ENCODE measurements around the gene ADAMTS12. TPM values are rescaled to one million over a fixed set of nuclear protein-coding genes. Genes with fewer than 3 reads are reported as not detected.

Gene ADAMTS12
- total and polyA plus RNA-seq, 10 of the 15 experiments (the other 5 are each of a cell fraction or from before 2014, with no cell fraction given) = 0.11 to 35.8 (median 20.7) TPM

DNA sequence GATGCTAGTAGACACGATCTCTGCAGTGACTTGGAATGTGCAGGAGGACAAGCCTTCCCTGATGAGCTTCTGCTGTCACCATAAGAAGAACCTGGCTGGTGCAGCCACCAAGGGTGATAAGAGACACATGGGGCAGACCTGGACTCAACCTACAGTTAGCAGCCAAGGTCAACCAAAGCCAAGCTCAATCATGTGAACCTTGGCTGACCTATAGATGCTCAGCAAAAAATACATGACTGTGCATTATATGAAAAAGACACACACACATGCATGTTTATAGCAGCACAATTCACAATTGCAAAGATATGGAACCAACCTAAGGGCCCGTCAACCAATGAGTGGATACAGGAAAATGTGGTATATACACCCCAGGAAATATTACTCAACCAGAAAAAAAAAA, 364.1 kb downstream of the ADAMTS12 start (continued):
- TF ChIP-seq MXI1 (IDR thresholded peaks at IDR 0.05; ENCODE audit: low read depth, low read length) = no peak
- TF ChIP-seq NR2C1 (IDR thresholded peaks at IDR 0.05) = no peak
- no peak for TF ChIP-seq PAX5 (IDR thresholded peaks at IDR 0.05; ENCODE audit: borderline replicate concordance, low read depth, low read length)
- TF ChIP-seq, protein P1, sequence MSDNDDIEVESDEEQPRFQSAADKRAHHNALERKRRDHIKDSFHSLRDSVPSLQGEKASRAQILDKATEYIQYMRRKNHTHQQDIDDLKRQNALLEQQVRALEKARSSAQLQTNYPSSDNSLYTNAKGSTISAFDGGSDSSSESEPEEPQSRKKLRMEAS (IDR thresholded peaks at IDR 0.05; ENCODE audit: low read depth, low read length) = no peak
- TF ChIP-seq, protein P2, sequence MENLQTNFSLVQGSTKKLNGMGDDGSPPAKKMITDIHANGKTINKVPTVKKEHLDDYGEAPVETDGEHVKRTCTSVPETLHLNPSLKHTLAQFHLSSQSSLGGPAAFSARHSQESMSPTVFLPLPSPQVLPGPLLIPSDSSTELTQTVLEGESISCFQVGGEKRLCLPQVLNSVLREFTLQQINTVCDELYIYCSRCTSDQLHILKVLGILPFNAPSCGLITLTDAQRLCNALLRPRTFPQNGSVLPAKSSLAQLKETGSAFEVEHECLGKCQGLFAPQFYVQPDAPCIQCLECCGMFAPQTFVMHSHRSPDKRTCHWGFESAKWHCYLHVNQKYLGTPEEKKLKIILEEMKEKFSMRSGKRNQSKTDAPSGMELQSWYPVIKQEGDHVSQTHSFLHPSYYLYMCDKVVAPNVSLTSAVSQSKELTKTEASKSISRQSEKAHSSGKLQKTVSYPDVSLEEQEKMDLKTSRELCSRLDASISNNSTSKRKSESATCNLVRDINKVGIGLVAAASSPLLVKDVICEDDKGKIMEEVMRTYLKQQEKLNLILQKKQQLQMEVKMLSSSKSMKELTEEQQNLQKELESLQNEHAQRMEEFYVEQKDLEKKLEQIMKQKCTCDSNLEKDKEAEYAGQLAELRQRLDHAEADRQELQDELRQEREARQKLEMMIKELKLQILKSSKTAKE (IDR thresholded peaks at IDR 0.05; ENCODE audit: low read depth, poor library complexity, severe bottlenecking) = no peak

DNA sequence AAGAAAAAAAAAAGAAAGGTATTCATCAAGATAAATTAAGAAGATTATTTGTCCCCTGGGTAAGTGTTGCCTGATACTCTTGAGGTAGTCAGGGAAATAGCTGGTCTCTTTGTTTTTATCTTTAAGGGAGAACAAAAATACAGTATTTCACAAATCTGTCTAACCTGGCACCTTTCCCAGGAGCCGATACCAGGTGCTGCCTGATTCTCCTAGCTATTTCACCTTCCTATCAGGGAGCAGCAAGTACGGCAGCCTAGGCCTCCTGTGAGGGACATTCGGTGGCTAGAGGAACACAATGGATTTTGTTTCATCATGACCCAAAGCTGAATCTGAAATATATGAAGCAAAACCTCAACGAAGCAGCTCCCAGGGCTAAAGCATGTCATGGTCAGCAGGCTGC, 365.0 kb downstream of the ADAMTS12 start:
- Histone ChIP-seq H3K9me3 (replicated peaks; ENCODE audit: control insufficient read depth, insufficient read depth, low read length) (no peaks in the 10 kb centered on the region), H2AFZ (ENCODE audit: control insufficient read depth, low read depth, low read length) (no peak overlapping the region), H3K27ac (ENCODE audit: control insufficient read depth, insufficient read depth) (no peak overlapping the region), H3K4me3 (no peak overlapping the region), H3K4me1 (ENCODE audit: control insufficient read depth, insufficient read depth, low read length) (no peaks in the 10 kb centered on the region), H4K20me1 (ENCODE audit: control insufficient read depth, insufficient read depth) (no peaks in the 10 kb centered on the region), H3K27me3 (replicated peaks in 1 of 2; ENCODE audit: control insufficient read depth in 2 of 2, insufficient read depth in 2 of 2, low read length in 1 of 2) (no peaks in the 10 kb centered on the region), H3K79me2 (ENCODE audit: control insufficient read depth, insufficient read depth, low read length) (no peaks in the 10 kb centered on the region), H3K9ac (ENCODE audit: control insufficient read depth, insufficient read depth, low read length) (no peak overlapping the region), H3K36me3 (ENCODE audit: control insufficient read depth in 2 of 2, insufficient read depth in 2 of 2, low read length in 1 of 2) (no peaks in the 10 kb centered on the region), H3K4me2 (ENCODE audit: control insufficient read depth, insufficient read depth) (no peak overlapping the region)
- in situ Hi-C loops (cut with MboI) (no loop called here), intact Hi-C loops (cut with micrococcal nuclease; ENCODE audit: unreplicated experiment) (no loop called here)
- 14% methylated on average over 4 of the region's 4 CpGs for WGBS (ENCODE audit: insufficient coverage, insufficient replicate concordance, low lambda C conversion rate, missing lambda C conversion rate)
- ChIA-PET CTCF (no interaction called here), POLR2A (no interaction called here), RAD21 (ENCODE audit: unreplicated experiment) (no interaction called here), SMC1A (ENCODE audit: uncharacterized antibody, unreplicated experiment) (no interaction called here)
- DNase-seq (ENCODE audit: low read depth, low spot score) (no peak), FAIRE-seq (no peak), ATAC-seq (no peak)
- no TSS peak for BruUV-seq (replicated peaks)
- TF ChIP-seq CHD1 (IDR thresholded peaks at IDR 0.05; ENCODE audit: low read depth, low read length) = no peak
- no peak for TF ChIP-seq ZNF622 (IDR thresholded peaks at IDR 0.05)
- TF ChIP-seq KAT2A (conservative IDR thresholded peaks at IDR 0.05; ENCODE audit: control insufficient read depth, low read depth, low read length) = no peak
- no peak for TF ChIP-seq CREM (IDR thresholded peaks at IDR 0.05; ENCODE audit: low read depth)
- TF ChIP-seq PAX8 (IDR thresholded peaks at IDR 0.05) = no peak
- TF ChIP-seq, protein P3, sequence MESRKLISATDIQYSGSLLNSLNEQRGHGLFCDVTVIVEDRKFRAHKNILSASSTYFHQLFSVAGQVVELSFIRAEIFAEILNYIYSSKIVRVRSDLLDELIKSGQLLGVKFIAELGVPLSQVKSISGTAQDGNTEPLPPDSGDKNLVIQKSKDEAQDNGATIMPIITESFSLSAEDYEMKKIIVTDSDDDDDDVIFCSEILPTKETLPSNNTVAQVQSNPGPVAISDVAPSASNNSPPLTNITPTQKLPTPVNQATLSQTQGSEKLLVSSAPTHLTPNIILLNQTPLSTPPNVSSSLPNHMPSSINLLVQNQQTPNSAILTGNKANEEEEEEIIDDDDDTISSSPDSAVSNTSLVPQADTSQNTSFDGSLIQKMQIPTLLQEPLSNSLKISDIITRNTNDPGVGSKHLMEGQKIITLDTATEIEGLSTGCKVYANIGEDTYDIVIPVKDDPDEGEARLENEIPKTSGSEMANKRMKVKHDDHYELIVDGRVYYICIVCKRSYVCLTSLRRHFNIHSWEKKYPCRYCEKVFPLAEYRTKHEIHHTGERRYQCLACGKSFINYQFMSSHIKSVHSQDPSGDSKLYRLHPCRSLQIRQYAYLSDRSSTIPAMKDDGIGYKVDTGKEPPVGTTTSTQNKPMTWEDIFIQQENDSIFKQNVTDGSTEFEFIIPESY (IDR thresholded peaks at IDR 0.05) = no peak
- TF ChIP-seq, protein P4, sequence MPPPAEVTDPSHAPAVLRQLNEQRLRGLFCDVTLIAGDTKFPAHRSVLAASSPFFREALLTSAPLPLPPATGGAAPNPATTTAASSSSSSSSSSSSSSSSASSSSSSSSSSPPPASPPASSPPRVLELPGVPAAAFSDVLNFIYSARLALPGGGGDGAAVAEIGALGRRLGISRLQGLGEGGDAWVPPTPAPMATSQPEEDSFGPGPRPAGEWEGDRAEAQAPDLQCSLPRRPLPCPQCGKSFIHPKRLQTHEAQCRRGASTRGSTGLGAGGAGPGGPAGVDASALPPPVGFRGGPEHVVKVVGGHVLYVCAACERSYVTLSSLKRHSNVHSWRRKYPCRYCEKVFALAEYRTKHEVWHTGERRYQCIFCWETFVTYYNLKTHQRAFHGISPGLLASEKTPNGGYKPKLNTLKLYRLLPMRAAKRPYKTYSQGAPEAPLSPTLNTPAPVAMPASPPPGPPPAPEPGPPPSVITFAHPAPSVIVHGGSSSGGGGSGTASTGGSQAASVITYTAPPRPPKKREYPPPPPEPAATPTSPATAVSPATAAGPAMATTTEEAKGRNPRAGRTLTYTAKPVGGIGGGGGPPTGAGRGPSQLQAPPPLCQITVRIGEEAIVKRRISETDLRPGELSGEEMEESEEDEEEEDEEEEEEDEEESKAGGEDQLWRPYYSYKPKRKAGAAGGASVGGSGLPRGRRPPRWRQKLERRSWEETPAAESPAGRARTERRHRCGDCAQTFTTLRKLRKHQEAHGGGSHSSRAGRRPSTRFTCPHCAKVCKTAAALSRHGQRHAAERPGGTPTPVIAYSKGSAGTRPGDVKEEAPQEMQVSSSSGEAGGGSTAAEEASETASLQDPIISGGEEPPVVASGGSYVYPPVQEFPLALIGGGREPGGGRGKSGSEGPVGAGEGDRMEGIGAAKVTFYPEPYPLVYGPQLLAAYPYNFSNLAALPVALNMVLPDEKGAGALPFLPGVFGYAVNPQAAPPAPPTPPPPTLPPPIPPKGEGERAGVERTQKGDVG (CRISPR knock-in tag; IDR thresholded peaks at IDR 0.05) = no peak
